Retinal pigment epithelial cell (primary cell): ENCODE measurements around the gene MYRIP.

ENCODE experiments used
- DNase-seq: peaks from one replicate; pipeline ENCODE4 v3.0.0-alpha.2; 2010; ENCODE audit warnings: low read depth
- H3K4me3 ChIP-seq: 2 replicates; pipeline ENCODE4 v1.5.1; 2011; ENCODE audit warnings: mild to moderate bottlenecking, low read length, control low read depth, moderate library complexity
- TF ChIP-seq, protein P1 (sequence below): conservative IDR thresholded peaks from 2 replicates; pipeline ENCODE4 v1.5.1; 2011; ENCODE audit warnings: low read depth, low read length, control low read depth, inconsistent platforms

MYRIP gene

GRCh38 chr3:40009991-40010390 lies 200.6 kb downstream of the MYRIP start:
- TF ChIP-seq, protein P1, sequence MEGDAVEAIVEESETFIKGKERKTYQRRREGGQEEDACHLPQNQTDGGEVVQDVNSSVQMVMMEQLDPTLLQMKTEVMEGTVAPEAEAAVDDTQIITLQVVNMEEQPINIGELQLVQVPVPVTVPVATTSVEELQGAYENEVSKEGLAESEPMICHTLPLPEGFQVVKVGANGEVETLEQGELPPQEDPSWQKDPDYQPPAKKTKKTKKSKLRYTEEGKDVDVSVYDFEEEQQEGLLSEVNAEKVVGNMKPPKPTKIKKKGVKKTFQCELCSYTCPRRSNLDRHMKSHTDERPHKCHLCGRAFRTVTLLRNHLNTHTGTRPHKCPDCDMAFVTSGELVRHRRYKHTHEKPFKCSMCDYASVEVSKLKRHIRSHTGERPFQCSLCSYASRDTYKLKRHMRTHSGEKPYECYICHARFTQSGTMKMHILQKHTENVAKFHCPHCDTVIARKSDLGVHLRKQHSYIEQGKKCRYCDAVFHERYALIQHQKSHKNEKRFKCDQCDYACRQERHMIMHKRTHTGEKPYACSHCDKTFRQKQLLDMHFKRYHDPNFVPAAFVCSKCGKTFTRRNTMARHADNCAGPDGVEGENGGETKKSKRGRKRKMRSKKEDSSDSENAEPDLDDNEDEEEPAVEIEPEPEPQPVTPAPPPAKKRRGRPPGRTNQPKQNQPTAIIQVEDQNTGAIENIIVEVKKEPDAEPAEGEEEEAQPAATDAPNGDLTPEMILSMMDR, result no peak
- no peak overlapping the region for H3K4me3 ChIP-seq
- no peak for DNase-seq

DNA sequence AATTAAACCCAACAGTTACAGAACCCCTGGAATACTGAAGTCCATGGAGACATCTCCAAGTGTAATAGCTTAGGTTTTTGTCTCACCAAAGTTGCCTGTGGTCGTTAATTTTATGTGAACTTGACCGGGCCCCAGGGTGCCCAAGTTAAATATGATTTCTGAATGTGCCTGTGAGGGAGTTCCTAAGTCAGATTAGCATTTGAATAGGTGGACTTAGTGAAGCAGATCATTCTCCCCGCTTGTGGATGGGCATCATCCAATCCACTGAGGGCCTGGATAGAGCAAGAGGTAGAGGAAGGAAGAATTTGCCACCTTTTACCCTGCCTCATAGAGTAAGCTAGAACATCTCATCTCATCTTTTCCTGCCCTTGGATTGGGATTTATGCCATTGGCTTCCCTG lies 203.0 kb downstream of the MYRIP start:
- H3K4me3 ChIP-seq, result no peak overlapping the region
- DNase-seq, result no peak
- TF ChIP-seq, protein P1, result no peak

DNA sequence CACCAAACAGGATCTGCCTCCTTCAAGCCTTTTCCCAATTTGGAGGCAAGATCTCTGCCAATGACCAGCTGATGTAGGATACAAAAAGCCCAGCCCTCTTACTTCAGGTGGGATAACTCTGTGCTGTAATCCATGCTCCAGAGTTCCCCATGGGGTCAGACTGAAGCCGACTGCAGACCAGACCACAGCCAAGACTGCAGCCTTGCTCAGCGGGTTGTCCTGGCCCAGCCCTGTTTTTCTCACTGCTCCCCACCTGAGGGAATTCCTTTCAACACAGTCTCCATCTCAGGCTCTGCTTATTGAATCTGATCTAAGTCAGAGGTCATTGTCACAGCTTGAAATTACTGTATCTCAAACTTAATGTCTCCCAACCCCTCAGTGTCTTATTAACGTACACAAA lies 207.0 kb downstream of the MYRIP start:
- TF ChIP-seq, protein P1, result no peak
- DNase-seq, result no peak
- no peak overlapping the region for H3K4me3 ChIP-seq

- TF ChIP-seq, protein P1, result no peak
- no peak overlapping the region for H3K4me3 ChIP-seq
- no peak for DNase-seq
These were observed 209.0 kb downstream of the MYRIP start for GRCh38 chr3:40018369-40018768.

GRCh38 chr3:40019376-40019775 lies 210.0 kb downstream of the MYRIP start:
- no peak overlapping the region for H3K4me3 ChIP-seq
- DNase-seq, result no peak
- TF ChIP-seq, protein P1, result no peak

DNA sequence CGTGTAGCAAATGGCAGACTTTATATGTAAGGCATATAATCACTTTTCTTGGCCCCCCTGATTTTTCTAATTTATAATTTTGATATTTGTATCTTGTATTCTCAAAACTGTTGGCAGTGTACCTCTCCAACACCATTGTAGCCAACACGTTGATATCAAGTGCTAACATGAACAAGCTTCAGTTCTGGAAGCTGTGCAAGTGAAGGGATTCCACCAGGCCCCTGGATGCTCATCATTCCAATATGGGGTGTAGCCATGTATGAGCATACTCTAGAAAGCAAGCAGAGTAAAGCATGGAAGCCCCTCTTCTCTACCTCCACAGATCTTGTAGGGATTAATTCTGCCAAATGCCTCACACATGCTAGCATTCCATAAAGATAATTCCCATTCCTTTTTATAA lies 211.3 kb downstream of the MYRIP start:
- no peak overlapping the region for H3K4me3 ChIP-seq
- TF ChIP-seq, protein P1, result no peak
- DNase-seq, result no peak

- no peak overlapping the region for H3K4me3 ChIP-seq
- TF ChIP-seq, protein P1, result no peak
- DNase-seq, result no peak
These were observed 211.9 kb downstream of the MYRIP start for GRCh38 chr3:40021338-40021737.
